Lower leg skin (tissue), 4 donors: ENCODE results near the gene CRKL. TPM values are rescaled to one million over a fixed set of nuclear protein-coding genes. Genes with fewer than 3 reads are reported as not detected.

Experiments used
- DNase-seq, 2 donors: peaks; one replicate each; pipeline ENCODE4 v3.0.0-alpha.2; 2019; ENCODE audit warnings: low spot score in 2 of 2
- H3K4me3 ChIP-seq: fragments of 200-600 bp; sonication (generic); 2 replicates; pipeline ENCODE4 v1.5.1; 2017; ENCODE audit warnings: mild to moderate bottlenecking, low read depth; ENCODE audit not compliant: poor library complexity, severe bottlenecking
- POLR2A ChIP-seq, 2 donors: fragments of 450-650 bp; IDR thresholded peaks; one replicate each; pipeline ENCODE4 v1.6.1; 2016 to 2017; ENCODE audit warnings: antibody characterized with exemption in 2 of 2, mild to moderate bottlenecking in 1 of 2, moderate library complexity in 1 of 2
- WGBS, 2 donors: methylation state at CpG; one replicate each; pipeline ENCODE4 v1.1.5; 2018; 5-methylcytosine and 5-hydroxymethylcytosine counted together
- intact Hi-C: fragments of 100-400 bp; cut with DNase I; formaldehyde crosslinking; loops from one replicate; pipeline ENCODE4 v1.15.0; 2023; ENCODE audit warnings: low total_unique reads
- total RNA-seq, 4 donors: library from RNA; depleted of rRNA; stranded (reverse); fragments of >200 nt; gene quantifications; one replicate each; pipeline ENCODE4 v1.1.0, GENCODE V29; 2016
- TF ChIP-seq, protein P1 (sequence below), 3 donors: fragments of 450-650 bp; IDR thresholded peaks; one replicate each; pipeline ENCODE4 v1.5.1; 2016; ENCODE audit warnings: antibody characterized with exemption in 3 of 3, mild to moderate bottlenecking in 3 of 3, moderate library complexity in 2 of 3

Gene CRKL
- total RNA-seq, 4 donors from 2014 or later: 54.3 to 94.1 (median 64.9) TPM

DNA sequence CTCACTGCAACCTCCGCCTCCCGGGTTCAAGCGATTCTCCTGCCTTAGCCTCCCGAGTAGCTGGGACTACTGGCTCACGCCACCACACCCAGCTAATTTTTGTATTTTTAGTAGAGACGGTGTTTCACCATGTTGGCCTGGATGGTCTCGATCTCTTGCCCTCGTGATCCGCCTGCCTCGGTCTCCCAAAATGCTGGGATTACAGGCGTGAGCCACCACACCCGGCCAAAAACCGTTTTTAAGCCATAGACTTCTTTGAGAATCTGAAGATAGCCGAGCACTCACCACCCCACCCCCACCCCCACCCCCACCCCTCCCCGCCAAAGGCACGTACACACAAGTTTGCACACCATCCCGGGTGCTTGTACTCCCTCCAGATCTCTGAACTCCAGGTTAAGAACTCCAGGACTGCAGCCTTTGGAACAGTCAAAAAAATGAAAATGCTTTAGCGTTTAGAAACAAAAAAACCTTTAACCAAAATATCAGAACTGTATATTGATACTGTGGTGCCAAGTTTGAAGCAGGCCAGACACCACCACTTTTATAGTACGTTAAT is 1.5 kb downstream of the CRKL start:
- TF ChIP-seq, protein P1, sequence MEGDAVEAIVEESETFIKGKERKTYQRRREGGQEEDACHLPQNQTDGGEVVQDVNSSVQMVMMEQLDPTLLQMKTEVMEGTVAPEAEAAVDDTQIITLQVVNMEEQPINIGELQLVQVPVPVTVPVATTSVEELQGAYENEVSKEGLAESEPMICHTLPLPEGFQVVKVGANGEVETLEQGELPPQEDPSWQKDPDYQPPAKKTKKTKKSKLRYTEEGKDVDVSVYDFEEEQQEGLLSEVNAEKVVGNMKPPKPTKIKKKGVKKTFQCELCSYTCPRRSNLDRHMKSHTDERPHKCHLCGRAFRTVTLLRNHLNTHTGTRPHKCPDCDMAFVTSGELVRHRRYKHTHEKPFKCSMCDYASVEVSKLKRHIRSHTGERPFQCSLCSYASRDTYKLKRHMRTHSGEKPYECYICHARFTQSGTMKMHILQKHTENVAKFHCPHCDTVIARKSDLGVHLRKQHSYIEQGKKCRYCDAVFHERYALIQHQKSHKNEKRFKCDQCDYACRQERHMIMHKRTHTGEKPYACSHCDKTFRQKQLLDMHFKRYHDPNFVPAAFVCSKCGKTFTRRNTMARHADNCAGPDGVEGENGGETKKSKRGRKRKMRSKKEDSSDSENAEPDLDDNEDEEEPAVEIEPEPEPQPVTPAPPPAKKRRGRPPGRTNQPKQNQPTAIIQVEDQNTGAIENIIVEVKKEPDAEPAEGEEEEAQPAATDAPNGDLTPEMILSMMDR (IDR thresholded peaks at IDR 0.05): no peak
- TF ChIP-seq POLR2A (IDR thresholded peaks at IDR 0.05): no peak
- intact Hi-C loops: no loop called here
- H3K4me3 ChIP-seq: peak overlapping the region; percentile 98
- 0 to 1% methylated on average over 19 of the region's 19 CpGs for WGBS, 2 donors
- no peak for DNase-seq

DNA sequence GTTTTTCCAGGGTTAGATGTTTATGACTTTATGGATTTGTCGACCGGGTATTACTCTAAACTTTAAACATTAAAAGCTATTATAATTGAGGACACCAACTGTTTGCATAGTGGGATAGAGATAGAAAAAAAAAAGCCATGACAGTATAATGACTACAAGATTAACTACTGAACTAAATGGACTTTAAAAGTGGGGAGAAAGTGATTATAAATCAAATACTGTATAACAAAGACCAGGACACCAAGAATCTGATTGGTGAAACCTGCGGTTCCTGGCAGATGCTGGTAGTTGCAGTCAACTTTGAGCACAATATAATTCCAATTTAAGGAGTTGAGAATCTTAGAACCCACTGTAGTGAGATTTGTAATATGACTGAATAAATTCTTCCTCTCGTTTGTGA is 2.5 kb downstream of the CRKL start:
- WGBS, 2 donors: 9 to 11% methylated on average over 4 of the region's 4 CpGs
- TF ChIP-seq, protein P1 (IDR thresholded peaks at IDR 0.05): no peak
- no peak for TF ChIP-seq POLR2A (IDR thresholded peaks at IDR 0.05)
- intact Hi-C loops: no loop called here
- no peak for DNase-seq
- H3K4me3 ChIP-seq: peak overlapping the region; percentile 20

DNA sequence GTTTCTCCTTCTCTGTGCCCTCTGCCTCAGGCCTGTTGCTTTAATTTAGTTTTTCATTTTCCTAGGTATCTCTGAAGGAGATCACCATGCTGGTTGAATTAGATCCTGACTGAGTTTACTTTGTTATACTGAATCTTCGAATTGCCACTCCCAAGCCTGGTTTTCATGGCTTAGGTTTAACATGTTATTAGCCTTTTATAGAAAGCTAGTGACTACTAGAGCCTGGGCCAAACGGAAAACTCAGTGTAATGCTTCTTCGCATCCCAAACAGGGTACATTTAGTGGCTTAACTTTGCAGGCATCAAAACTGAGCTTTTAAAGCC is 3.6 kb downstream of the CRKL start:
- intact Hi-C loops: no loop called here
- peak overlapping the region; percentile 20 for H3K4me3 ChIP-seq
- no peak for DNase-seq
- no peak for TF ChIP-seq POLR2A (IDR thresholded peaks at IDR 0.05)
- TF ChIP-seq, protein P1 (IDR thresholded peaks at IDR 0.05): no peak
- 33 to 49% methylated on average over 3 of the region's 3 CpGs for WGBS, 2 donors

DNA sequence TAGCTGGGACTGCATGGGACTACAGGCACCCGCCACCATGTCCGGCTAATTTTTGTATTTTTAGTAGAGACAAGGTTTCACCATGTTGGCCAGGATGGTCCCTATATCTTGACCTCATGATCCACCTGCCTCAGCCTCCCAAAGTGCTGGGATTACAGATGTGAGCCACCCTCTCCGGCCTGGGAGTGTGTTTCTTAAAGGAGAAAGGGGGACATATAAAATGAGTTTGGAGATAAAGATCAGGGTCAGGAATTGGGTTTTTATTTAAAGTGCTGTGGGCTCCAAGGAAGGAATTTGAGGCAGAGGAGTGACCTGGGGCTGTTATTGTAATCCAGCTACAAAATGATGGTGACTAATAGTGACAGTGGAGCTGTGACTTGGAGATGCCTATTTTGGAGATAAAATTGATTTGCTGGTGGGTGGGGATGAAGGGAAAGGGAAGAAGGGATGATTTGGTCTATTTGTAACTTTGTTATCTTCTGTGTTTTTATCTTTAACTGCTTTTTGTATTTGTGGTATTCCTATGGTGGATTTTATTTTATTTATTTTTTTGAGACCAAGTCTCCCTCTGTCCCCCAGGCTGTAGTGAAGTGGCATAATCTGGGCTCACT is 5.0 kb downstream of the CRKL start:
- H3K4me3 ChIP-seq: no peak overlapping the region
- 73 to 88% methylated on average over 3 of the region's 3 CpGs for WGBS, 2 donors
- TF ChIP-seq, protein P1 (IDR thresholded peaks at IDR 0.05): no peak
- no peak for TF ChIP-seq POLR2A (IDR thresholded peaks at IDR 0.05)
- intact Hi-C loops: no loop called here
- no peak for DNase-seq

DNA sequence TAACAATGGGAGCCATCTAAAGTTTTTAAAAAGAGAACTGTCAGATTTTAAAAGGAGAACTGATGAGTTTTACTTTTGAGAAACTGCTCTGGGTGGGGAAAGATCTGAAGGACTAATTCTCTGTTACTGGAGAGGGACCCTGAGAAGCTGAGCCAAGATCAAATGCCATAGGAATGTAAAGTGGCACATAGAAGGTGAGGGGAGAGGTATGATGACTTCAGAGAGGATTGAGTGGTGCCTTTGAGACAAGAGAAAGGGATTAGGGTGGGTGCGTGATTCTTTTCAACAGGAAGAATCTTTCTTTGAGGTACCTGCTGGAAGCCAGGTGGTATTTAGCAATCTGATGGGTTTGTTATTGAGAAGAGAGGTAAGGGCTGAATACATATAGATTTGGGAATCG is 9.0 kb downstream of the CRKL start:
- TF ChIP-seq, protein P1 (IDR thresholded peaks at IDR 0.05): no peak
- no peak for TF ChIP-seq POLR2A (IDR thresholded peaks at IDR 0.05)
- no peak overlapping the region for H3K4me3 ChIP-seq
- 86 to 88% methylated on average over 2 of the region's 2 CpGs for WGBS, 2 donors
- intact Hi-C loops: no loop called here
- DNase-seq: no peak
